DND-41 (cell line): ENCODE measurements around the gene FAM219A.
"Not testable (repeated sequence)": the region's sequence is repeated elsewhere in the genome, so short reads cannot be mapped to it uniquely, and the experiment has no call there.

Experiments
- ATAC-seq: fragments of 200-7000 bp; cut with Tn5 transposase; 3 replicates; pipeline ENCODE4 v1.9.1; 2021; ENCODE audit warnings: low read depth; ENCODE audit not compliant: insufficient read depth
- DNase-seq: peaks from one replicate; pipeline ENCODE4 v3.0.0-alpha.2; 2020
- H2AFZ ChIP-seq: 2 replicates; pipeline ENCODE4 v1.6.0; 2012; ENCODE audit warnings: low read depth, low read length
- H3K27ac ChIP-seq: 2 replicates; pipeline ENCODE4 v1.5.1; 2012; ENCODE audit warnings: low read length, inconsistent platforms
- H3K27me3 ChIP-seq: fragments of 200-600 bp; sonication (generic); 2 replicates; pipeline ENCODE4 v1.6.0; 2012; ENCODE audit warnings: low read length, mild to moderate bottlenecking, inconsistent platforms; ENCODE audit not compliant: insufficient read depth, poor library complexity
- H3K36me3 ChIP-seq: 2 replicates; pipeline ENCODE4 v1.5.1; 2012; ENCODE audit warnings: low read length, inconsistent platforms; ENCODE audit not compliant: insufficient read depth
- H3K4me1 ChIP-seq: 2 replicates; pipeline ENCODE4 v1.5.1; 2012; ENCODE audit warnings: mild to moderate bottlenecking, low read length; ENCODE audit not compliant: insufficient read depth
- H3K4me2 ChIP-seq: 2 replicates; pipeline ENCODE4 v1.6.0; 2012; ENCODE audit warnings: mild to moderate bottlenecking, moderate library complexity, low read length, inconsistent platforms; ENCODE audit not compliant: insufficient read depth
- H3K4me3 ChIP-seq, 2 experiments: fragments of 200-600 bp in 1 of 2; shearing (Covaris generic) in 1 of 2; 2 replicates each; pipeline ENCODE4 v1.5.1; 2012 to 2016; ENCODE audit warnings: inconsistent platforms in 2 of 2, low read length in 2 of 2, mild to moderate bottlenecking in 2 of 2, low read depth in 1 of 2, moderate library complexity in 1 of 2
- H3K79me2 ChIP-seq: 2 replicates; pipeline ENCODE4 v1.6.0; 2012; ENCODE audit warnings: low read length, inconsistent platforms; ENCODE audit not compliant: insufficient read depth
- H3K9ac ChIP-seq: 2 replicates; pipeline ENCODE4 v1.6.0; 2012; ENCODE audit warnings: low read depth, mild to moderate bottlenecking, inconsistent platforms, low read length, moderate library complexity
- H3K9me3 ChIP-seq: 2 replicates; pipeline ENCODE4 v1.5.1; 2012; ENCODE audit warnings: low read length, moderate library complexity, mild to moderate bottlenecking, inconsistent platforms; ENCODE audit not compliant: insufficient read depth, severe bottlenecking
- H4K20me1 ChIP-seq: 2 replicates; pipeline ENCODE4 v1.6.0; 2012; ENCODE audit warnings: low read length; ENCODE audit not compliant: insufficient read depth
- EZH2 ChIP-seq: IDR thresholded peaks from 3 replicates; pipeline ENCODE4 v1.6.1; 2012; ENCODE audit warnings: borderline replicate concordance, low read depth, mild to moderate bottlenecking, moderate library complexity, low read length, inconsistent platforms; ENCODE audit not compliant: severe bottlenecking
- TF ChIP-seq, protein P1 (sequence below): IDR thresholded peaks from 2 replicates; pipeline ENCODE4 v1.5.1; 2012; ENCODE audit warnings: borderline replicate concordance, low read length, moderate library complexity, mild to moderate bottlenecking; ENCODE audit not compliant: poor library complexity, severe bottlenecking; ENCODE audit errors: extremely low read depth

FAM219A gene

DNA sequence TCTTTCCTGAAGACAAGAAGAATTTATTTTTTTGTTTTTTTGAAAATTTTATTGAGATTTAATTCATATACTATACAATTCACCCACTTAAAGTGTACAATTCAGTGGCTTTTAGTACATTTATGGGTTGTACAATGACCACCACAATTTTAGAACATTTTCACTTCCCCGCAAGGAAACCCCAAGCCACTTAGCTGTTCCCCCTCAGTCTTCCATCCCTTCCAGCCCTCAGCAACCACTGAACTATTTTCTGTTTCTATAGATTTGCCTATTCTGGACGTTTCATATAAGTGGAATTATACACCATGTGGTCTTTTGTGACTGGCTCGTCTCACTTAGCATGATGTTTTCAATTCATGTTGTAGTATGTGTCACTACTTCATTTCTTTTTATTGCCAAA, 28.2 kb upstream of the FAM219A start:
- Histone ChIP-seq H3K27ac (no peak overlapping the region), H4K20me1 (no peaks in the 10 kb centered on the region), H3K4me1 (no peaks in the 10 kb centered on the region), H3K36me3 (no peaks in the 10 kb centered on the region), H3K4me2 (no peak overlapping the region), H3K79me2 (no peaks in the 10 kb centered on the region), H3K9me3 (no peaks in the 10 kb centered on the region), H3K27me3 (peaks cover 6% of the 10 kb centered on the region), H2AFZ (no peak overlapping the region), H3K4me3 (no peak overlapping the region), H3K9ac (no peak overlapping the region)
- ATAC-seq: no peak
- TF ChIP-seq, protein P1, sequence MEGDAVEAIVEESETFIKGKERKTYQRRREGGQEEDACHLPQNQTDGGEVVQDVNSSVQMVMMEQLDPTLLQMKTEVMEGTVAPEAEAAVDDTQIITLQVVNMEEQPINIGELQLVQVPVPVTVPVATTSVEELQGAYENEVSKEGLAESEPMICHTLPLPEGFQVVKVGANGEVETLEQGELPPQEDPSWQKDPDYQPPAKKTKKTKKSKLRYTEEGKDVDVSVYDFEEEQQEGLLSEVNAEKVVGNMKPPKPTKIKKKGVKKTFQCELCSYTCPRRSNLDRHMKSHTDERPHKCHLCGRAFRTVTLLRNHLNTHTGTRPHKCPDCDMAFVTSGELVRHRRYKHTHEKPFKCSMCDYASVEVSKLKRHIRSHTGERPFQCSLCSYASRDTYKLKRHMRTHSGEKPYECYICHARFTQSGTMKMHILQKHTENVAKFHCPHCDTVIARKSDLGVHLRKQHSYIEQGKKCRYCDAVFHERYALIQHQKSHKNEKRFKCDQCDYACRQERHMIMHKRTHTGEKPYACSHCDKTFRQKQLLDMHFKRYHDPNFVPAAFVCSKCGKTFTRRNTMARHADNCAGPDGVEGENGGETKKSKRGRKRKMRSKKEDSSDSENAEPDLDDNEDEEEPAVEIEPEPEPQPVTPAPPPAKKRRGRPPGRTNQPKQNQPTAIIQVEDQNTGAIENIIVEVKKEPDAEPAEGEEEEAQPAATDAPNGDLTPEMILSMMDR: no peak
- DNase-seq: no peak

DNA sequence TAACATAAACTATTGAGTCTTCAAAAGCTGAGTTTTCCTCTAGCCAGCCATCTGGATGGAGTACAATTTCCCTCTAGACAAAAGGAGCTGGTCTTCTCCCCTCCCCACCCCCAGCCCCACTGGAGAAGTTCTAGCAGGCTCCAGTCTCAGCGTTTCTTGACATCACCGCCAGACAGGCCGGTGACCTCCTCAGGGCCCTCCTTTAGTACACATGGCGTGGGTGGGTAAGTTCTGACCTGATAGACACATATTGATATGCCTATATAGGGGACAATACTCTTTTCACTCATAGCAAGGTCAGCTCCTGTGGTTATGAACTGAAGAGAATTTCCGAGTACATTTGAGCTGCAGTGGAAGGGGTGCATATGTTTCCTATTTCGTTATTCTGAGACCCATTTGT, 27.5 kb upstream of the FAM219A start:
- Histone ChIP-seq H3K4me1 (no peaks in the 10 kb centered on the region), H3K27me3 (peaks cover 6% of the 10 kb centered on the region), H2AFZ (no peak overlapping the region), H3K9me3 (no peaks in the 10 kb centered on the region), H3K4me3 (no peak overlapping the region), H3K79me2 (no peaks in the 10 kb centered on the region), H3K9ac (no peak overlapping the region), H3K27ac (no peak overlapping the region), H3K36me3 (no peaks in the 10 kb centered on the region), H4K20me1 (no peaks in the 10 kb centered on the region), H3K4me2 (no peak overlapping the region)
- no peak for ATAC-seq
- DNase-seq: no peak
- TF ChIP-seq, protein P1: no peak
- TF ChIP-seq EZH2: no peak

DNA sequence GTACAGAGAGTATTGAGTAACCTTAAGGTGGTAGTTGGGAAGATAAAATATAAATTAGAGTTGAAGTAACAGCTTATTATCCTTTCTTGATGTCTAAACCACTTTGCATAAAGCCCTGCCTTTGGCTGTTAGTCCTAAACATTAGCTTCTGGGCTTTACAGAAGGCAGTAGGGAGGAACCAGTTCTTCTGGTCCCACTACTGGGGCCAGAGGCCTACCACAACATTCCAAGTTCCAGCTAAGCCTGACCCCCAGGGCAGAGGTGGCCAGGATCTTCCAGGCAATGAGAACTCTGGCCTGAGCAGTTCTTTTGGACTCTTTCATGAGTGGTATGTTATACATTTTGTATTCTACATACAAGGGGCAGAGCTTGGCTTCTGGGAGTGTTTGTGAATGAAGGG, 26.3 kb upstream of the FAM219A start:
- H3K9me3 ChIP-seq: no peaks in the 10 kb centered on the region
- H3K36me3 ChIP-seq: no peaks in the 10 kb centered on the region
- H3K4me2 ChIP-seq: no peak overlapping the region
- H3K79me2 ChIP-seq: no peaks in the 10 kb centered on the region
- H3K4me3 ChIP-seq: no peak overlapping the region
- H3K4me1 ChIP-seq: no peaks in the 10 kb centered on the region
- ATAC-seq: no peak
- no peaks in the 10 kb centered on the region for H4K20me1 ChIP-seq
- no peak for TF ChIP-seq EZH2
- TF ChIP-seq, protein P1: no peak
- no peak overlapping the region for H3K9ac ChIP-seq
- H2AFZ ChIP-seq: no peak overlapping the region
- no peak for DNase-seq
- peaks cover 6% of the 10 kb centered on the region for H3K27me3 ChIP-seq
- H3K27ac ChIP-seq: no peak overlapping the region

DNA sequence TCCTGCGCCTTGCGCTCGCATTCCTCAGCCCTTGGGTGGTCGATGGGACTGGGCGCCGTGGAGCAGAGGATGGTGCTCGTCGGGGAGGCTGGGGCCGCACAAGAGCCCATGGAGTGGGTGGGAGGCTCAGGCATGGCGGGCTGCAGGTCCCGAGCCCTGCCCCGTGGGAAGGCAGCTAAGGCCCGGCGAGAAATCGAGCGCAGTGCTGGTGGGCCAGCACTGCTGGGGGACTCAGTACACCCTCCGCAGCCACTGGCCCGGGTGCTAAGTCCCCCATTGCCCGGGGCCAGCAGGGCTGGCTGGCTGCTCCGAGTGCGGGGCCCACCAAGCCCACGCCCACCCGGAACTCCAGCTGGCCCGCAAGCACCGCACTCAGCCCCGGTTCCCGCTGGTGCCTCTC, 24.4 kb upstream of the FAM219A start:
- not testable (repeated sequence) for H4K20me1 ChIP-seq, H3K9me3 ChIP-seq, H3K4me3 ChIP-seq, H3K9ac ChIP-seq, H3K4me2 ChIP-seq, ATAC-seq, H3K36me3 ChIP-seq, H2AFZ ChIP-seq, H3K4me1 ChIP-seq, DNase-seq, H3K27ac ChIP-seq, H3K79me2 ChIP-seq
- H3K27me3 ChIP-seq: peaks cover 14% of the 10 kb centered on the region

DNA sequence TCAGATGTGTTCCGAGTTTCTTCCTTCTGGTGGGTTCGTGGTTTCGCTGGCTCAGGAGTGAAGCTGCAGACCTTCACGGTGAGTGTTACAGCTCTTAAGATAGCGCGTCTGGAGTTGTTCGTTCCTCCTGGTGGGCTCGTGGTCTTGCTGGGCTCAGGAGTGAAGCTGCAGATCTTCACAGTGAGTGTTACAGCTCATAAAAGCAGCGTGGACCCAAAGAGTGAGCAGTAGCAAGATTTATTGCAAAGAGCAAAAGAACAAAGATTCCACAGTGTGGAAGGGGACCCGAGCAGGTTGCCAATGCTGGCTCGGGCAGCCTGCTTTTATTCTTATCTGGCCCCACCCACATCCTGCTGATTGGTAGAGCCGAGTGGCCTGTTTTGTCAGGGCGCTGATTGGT, 23.2 kb upstream of the FAM219A start:
- H4K20me1 ChIP-seq, H3K79me2 ChIP-seq, ATAC-seq, H2AFZ ChIP-seq, H3K4me2 ChIP-seq, H3K9me3 ChIP-seq, H3K4me1 ChIP-seq, H3K36me3 ChIP-seq, H3K4me3 ChIP-seq, H3K9ac ChIP-seq, H3K27ac ChIP-seq: not testable (repeated sequence)
- DNase-seq: peak; percentile 9
- H3K27me3 ChIP-seq: peaks cover 16% of the 10 kb centered on the region
